Measurements from ENCODE around the gene NEIL1.

NEIL1 gene

DNA sequence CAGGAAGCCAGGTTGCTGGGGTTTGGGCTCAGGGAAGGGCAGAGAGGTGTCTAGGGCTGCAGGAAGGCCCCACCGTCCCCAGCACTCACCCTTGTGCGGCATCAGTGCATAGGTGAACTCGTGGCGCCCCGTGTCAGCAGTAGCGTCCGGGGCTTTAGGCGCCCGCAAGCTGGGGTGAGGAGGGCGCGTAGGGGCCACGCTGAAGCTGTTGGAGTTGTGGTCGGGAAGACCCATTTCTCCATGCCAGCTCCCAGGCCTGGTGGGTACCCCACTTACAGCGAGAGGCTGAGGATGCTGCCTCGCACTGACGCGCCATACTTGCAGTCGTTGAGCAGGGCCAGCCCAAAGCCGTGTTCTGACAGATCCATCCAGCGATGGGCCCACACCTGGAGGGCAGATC, 9.7 kb downstream of the NEIL1 start:
- DNase-seq (ENCODE audit: low spot score), result no peak

GRCh38 chr15:75357976-75358673, 11.3 kb downstream of the NEIL1 start:
- no peak for DNase-seq (ENCODE audit: low spot score)

DNA sequence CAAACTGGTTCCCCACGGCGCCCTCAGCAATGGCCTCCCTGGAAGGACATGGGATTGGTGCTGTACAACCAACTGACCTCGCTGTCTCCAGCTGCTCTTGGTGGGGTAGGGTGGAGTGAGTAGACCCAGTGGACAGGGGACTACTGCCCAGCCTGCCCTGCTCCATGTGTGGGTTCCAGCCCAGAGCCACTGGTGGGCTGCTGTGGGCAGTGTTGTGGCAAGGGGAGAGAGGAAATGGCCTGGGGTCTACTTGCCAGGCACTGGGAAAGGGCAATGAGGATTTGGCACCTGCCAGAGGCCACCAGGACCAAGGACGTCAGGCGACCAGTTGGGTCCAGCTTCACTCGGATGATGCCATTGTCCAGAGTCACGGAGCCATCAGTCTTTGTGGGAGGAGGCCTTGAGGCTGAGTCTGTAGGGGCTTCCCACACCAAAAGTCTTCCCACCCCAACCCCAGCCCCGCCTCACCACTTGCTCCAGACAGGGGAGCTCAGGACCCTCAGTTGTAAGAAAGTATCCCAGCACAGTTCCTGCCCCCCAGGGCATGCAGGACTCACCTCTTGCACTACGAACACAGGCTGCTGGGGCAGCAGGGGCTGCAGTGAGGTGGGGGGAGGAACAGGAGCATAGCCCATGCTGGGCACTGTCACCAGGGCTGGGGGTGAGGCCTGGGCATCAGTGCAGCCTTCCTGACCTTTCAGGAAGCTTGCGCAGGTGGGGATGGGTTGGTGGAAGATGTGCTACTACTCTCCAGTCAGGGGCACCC, 12.1 kb downstream of the NEIL1 start:
- DNase-seq (ENCODE audit: low spot score), result no peak

DNA sequence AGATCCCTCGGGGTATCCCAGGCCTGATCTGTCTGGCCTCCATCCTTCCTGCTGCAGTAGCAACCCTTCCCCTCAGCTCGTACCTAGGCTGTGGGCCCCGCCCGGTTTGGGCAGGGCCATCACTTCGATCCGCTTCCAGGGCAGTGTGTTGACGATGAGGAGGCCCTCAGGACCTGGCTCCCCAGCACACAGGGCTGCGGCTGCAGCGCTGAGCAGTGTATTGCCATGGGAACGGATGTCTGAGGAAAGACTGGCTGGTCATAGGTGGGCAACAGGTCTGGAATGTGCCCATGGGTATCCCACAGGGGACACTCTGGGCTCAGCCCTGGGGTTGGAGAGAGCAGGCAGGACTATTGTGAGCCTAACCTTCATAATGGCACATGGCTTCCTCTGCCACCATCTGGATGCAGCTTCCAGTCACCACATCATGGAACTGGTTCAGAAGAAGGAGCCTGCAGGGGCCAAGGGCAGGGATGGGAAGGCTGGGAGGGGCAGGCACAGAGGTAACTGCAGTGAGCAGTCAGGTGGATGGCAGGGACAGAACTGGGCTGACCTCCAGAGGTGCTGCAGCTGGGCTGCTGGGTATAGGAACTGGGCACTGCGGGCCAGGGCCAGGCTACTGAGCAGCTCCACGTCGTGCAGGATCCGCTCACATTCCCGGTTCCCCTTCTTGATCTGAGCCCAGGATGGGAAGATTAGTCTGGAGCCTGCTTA, 12.9 kb downstream of the NEIL1 start:
- DNase-seq (ENCODE audit: low spot score), result no peak

DNA sequence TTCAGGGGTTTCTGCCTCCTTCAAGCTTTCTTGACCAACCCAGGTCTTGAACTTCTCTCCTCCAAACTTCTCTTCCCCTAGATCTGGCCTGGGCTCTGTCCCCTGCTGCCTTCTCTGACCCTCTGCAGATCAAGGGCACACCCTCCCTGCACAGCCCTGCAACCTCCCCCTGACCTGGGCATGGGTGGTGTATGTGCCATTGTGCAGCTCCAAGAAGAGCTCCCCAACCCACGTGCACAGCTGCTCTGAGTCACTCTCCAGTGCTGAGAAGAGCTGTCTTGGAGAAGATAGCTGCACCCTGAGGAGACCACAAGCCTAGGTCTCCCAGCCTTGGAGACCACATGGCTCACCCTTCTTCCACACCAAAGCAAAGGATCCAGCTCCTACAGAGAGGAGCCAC, 13.6 kb downstream of the NEIL1 start:
- no peak for DNase-seq (ENCODE audit: low spot score)

DNA sequence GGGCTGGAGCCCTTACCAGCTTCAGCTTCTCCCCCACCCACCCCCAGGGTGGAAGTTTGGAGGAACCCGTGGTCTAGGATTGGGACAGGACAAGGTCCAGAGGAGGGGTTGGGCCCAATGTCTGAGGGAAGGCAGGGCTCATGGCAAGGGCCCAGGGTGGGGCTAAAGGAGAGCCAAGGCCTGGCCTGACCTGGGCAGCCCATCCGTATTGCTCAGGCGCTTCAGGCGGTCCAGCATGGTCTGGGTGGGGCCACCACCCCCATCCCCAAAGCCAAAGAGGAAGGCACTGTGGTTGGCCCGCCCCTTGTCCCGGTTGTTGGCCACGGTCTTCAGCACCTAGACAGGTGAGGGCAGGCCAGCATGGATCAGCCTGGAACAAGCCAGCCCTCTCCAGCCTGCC, 14.0 kb downstream of the NEIL1 start:
- DNase-seq (ENCODE audit: low spot score), result no peak

- no peak for DNase-seq (ENCODE audit: low spot score)
These were observed 14.6 kb downstream of the NEIL1 start for GRCh38 chr15:75361361-75361988.

DNA sequence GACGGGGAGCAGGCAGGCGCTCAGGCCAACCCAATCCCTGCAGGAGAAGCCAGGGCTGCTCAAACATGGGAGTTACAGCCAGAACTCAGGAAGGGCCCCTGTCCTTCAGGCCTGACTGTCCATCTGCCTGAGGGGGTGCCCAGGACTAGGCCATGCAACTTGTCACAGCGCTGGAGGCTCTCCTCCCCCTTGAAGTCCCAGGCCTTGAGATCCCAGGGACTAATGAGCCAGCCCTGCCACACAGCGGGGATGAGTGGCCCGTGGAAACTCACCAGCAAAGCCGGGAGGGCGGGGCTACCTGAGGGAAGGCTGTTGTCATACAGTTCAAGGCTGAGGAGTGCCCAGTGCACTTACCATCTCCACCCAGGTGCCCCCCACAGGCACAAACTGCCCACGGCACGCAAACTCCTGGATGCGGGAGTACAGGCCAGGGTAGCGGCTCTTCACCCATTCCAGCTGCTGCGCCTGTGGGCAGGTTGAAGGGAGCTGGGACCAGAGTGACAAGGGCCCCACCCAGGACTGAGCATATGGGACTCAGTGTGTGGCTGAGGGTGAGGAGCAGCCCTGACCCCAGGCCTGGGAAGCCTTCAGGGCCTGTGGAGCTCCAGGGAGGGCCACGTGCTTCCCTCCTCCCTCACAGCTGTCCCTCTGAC, 15.3 kb downstream of the NEIL1 start:
- no peak for DNase-seq (ENCODE audit: low spot score)

DNA sequence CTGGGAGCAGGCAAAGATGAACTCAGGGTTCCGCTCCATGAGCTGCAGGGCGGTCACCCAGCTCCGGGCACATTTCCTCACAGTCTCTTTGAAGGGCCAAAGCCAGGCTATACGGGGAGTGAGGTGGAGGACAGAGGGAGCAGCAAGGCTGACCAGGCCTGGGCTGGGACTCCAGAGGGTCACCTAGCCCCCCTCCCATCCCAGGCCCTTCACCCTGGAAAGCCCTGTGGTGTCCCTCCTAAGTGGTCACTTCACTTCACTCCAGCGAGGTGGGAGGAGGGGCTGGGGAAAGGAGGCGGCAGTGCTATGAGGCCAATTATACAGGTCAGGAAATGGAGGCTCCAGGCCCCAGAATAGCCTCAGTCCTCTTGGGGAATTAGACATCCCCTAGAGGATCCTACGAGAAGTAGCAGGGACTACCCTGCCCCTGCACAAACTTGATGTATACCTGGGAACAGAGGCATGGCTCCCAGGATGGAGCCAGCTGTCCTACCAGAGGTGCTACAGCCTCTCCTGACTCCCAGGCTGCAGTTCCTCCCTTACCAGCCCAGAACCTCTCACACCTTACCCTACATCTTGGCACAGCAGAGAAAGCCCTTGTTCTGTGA, 15.9 kb downstream of the NEIL1 start:
- DNase-seq (ENCODE audit: low spot score), result no peak

DNA sequence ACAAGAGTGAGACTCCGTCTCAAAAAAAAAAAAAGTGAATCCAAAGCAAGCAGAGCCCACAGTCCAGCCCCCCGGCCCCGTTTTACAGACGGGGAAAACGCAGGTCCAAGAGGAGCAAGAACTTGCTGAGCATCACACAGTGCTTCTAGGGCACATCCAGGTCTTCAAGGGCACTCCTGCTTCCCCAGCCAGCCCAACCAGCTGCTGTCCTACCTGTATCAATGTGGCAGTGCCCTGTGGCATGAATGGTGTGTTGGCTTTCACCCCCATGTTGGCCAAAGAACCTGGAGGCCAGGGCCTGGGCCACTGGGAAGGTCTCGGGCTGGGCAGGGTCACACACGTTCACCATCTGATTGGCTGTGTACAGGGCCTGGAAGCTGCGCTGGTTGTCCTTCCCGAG, 16.9 kb downstream of the NEIL1 start:
- DNase-seq (ENCODE audit: low spot score), result no peak

GRCh38 chr15:75364881-75365280, 18.0 kb downstream of the NEIL1 start:
- no peak for DNase-seq (ENCODE audit: low spot score)

GRCh38 chr15:75366163-75366562, 19.3 kb downstream of the NEIL1 start:
- no peak for DNase-seq (ENCODE audit: low spot score)

DNA sequence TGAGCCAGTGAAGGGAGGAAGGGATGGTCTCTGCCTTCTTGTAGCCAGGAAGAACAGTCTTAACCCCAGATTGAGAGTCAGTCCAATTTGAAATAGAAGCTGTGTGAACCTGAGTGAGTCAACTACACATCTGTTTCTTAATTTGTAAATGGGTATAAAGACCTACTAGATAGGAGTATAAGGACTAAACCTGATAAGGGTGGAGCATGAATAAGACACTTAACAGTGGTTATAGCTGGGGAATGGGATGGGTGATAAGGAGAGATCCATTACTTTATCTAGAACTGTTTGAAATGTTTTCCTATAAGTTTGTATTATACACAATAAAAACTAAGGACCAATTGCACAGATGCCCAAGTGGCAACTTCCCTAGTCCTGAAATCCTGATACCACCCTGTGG, 20.2 kb downstream of the NEIL1 start:
- DNase-seq (ENCODE audit: low spot score), result no peak

- no peak for DNase-seq (ENCODE audit: low spot score)
These were observed 20.6 kb downstream of the NEIL1 start for GRCh38 chr15:75367406-75367912.

DNA sequence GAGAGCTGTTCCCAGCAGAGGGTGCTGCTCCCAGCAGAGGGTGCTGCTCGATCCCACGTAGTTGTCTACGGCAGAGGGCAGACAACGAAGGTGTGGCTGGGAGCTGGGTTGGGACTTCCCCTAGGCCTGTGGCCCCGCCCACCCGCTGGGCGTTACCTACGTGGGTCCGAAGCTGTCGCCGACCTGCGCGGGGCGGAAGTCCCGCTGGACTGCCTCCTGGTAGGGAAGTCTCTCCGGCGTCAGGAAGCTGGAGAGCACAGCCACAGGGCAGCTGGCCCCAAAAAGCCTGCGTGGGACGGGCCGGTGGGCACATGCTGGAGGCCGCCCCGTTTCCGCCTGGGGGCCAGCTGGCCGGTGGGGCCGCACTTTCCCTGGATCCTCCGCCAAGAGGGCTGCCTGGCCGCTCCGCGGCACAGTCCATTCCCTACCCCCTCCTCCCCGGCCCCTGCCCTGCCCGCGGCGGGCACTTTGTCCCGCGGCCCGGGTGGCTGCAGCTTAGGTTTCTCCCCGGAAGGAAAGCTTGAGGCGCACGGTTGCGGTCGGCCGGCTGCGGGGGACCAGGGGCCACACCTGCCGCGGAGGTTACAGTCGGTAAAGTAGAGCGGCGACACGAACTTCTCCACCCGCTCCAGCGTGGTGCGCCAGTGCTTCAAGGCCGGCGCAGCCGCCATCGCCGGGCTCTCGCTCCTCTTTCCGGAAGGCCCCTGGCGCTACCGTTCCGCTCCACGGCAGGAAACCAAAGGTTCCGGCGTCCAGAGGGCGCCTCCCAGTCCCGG, 21.3 kb downstream of the NEIL1 start, which contains the start of gene MAN2C1:
Gene MAN2C1 (minus strand): TSS at position 695 of the 776 bp plus-strand sequence. CDS start 24 bp downstream, at position 671.
- DNase-seq (ENCODE audit: low spot score), result peak; percentile 95

DNA sequence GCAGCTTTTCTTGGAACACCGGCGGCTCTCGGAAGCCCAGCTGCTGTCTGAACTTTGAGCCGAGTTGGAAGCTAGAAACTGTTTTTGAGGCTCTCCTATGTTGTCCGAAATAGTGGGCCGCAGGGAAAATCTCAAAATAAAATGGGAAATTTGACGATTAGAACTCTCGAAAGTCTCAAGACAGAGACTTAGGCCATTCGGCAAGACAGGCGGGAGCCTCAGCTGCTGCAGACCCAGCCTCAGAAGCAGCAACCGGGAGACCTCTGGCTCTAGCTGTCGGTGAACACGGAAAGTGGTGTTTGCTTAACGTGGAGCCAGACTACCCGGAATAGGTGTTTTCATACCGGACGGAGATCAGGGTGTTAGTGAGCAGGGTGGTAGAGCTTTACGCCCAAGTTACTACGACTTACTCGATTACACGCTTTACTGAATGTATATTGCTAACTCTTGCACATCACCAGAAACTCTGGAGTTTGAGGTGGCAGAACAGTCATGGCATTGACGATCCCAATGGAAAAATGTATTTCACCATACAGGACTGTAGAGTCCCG, 21.9 kb downstream of the NEIL1 start:
- no peak for DNase-seq (ENCODE audit: low spot score)

DNA sequence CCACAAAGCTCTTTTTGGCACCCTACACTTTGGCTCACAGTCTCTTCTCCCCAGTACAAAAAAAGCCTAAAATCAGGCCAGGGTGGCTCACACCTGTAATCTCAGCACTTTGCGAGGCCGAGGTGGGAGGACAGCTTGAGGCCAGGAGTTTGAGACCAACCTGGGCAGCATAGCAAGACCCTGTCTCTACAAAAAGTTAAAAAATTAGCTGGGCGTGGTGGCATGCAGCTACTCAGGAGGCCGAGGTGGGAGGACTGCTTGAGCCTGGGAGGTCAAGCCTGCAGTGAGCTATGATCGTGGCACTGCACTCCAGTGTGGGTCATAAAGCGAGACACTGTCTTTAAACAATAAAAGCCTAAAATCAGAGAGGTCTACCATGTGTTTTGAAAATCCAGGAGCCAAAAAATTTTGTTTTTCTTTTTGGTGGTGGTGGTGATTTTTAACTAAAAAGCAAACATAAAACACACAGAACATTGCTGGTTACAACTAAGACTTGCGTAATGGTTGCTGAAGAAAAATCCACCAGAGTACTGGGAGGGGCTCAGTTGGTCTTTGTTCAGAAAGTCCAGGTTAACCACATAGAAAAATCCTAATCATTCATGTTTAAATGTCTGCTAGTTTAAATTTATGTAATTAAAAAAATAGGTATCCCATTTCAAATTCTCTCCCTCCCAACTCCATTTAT, 23.2 kb downstream of the NEIL1 start:
- DNase-seq (ENCODE audit: low spot score), result no peak

GRCh38 chr15:75371486-75371885, 24.6 kb downstream of the NEIL1 start:
- no peak for DNase-seq (ENCODE audit: low spot score)

GRCh38 chr15:75371901-75372688, 25.3 kb downstream of the NEIL1 start:
- DNase-seq (ENCODE audit: low spot score), result no peak
